ENCODE measurements around the gene NELFCD. TPM values are rescaled to one million over a fixed set of nuclear protein-coding genes. Genes with fewer than 3 reads are reported as not detected.

Gene NELFCD
- total and polyA plus RNA-seq, 2 experiments from 2014 or later = 36.3 to 57.4 TPM

DNA sequence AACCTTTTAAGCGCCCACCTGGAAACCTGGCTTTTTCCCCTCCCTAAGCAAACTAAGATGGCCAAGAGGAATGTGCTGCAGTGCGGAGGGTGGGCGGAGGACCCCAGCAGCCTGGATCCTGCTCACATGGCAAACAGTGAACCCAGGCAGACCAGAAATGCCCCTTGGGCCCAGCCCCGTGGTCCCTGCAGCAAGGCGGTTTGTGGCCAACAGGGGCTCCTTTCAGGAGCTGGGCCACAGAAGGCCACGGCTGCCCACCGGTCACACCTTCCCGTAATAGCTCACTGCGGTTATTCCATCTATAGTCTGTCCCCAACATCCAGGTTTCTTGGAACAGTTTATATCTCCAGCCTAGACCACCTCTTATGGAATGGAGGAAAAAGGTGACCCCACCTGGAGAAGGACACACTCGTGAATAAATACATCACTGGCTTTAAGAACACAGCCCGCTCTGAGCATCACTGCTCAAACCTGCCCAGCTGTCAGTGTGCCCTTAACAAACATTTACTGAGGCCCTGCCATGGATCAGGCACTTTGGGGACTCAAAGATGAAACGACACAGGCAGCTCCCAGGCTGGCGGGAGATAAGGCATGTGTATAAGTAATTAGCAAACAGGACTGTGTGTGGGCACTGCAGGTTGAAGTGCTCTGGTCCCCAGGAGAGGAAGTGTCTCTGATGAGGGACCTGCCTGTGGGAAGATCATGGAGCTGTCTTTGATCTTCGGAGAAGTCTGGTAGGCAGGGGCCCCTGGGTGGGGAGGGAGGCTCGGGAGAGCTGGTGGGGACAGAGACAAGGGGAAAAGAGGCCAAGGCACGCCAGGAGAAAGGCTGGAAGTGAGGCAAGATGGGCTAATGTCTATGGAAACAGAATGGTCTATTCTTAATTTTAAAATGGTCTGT lies 35.0 kb downstream of the NELFCD start:
- Histone ChIP-seq H3K4me1 (ENCODE audit: insufficient read depth) (peaks cover 31% of the 10 kb centered on the region), H3K4me3 (no peak overlapping the region), H3F3A (ENCODE audit: insufficient read depth) (peaks cover 19% of the 10 kb centered on the region), H3K27me3 (replicated peaks; ENCODE audit: insufficient read depth) (no peaks in the 10 kb centered on the region), H3K4me2 (ENCODE audit: unreplicated experiment) (no peak overlapping the region), H3K79me2 (ENCODE audit: insufficient read depth) (0 out of 2 replicates have a peak, but pooled peaks cover 4% of the 10 kb centered on the region), H3K9ac (no peak overlapping the region), H3K36me3 (ENCODE audit: low read depth) (no peaks in the 10 kb centered on the region), H2AFZ (no peak overlapping the region), H3K9me2 (ENCODE audit: insufficient read depth) (no peaks in the 10 kb centered on the region), H4K20me1 (ENCODE audit: insufficient read depth) (no peaks in the 10 kb centered on the region), H3K27ac (no peak overlapping the region), H3K9me3 (ENCODE audit: low read depth) (no peaks in the 10 kb centered on the region)
- in situ Hi-C loops (cut with MboI) = loop anchor here (25.0 kb wide), 1 partner anchor 779 kb away; the partner anchor contains the start of gene ANKRD60
- WGBS, 2 experiments (ENCODE audit: low coverage in 1 of 2, low lambda C conversion rate in 2 of 2, missing lambda C conversion rate in 2 of 2) = 83 to 89% methylated on average over 16 of the region's 16 CpGs
- DNase-seq = no peak
- no peak for TF ChIP-seq EZH2phosphoT487 (IDR thresholded peaks at IDR 0.05; ENCODE audit: insufficient read depth, low read depth)
- no peak for TF ChIP-seq EZH2 (IDR thresholded peaks at IDR 0.05; ENCODE audit: insufficient read depth, poor library complexity, severe bottlenecking)

DNA sequence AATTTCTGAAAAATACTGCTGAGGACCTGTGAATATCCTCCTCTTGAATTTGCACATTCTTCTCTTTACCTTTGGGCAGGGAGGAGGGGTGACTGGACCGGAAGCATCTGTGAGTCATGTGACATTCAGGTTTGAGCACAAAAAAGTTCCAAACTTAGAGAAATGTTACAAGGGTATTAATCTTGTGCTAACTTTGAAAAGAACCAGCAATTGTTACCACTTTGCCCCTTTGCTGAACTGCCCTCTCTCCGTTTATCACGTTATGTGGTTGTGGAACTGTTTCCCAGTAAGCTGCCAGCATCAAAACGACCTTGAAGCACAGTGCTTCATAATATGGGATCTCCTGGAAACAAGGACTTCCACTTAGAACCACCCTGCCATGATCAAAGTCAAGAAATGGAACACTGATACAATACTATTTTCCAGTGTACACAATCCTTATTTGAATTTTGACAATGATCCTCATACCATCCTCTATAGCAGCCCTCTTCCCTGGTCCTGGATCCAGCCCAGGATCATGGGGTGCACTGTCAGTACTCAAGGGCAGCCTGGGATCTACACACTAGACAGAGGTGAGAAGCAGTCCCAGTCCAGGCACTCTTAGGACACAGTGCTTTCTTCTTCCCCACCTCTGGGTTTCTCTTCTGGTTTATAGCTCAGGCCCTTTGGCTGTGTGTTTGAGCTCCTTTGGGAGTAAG lies 35.9 kb downstream of the NELFCD start:
- no peak overlapping the region for H3K4me3 ChIP-seq
- 66 to 68% methylated on average over 4 of the region's 4 CpGs for WGBS, 2 experiments (ENCODE audit: low coverage in 1 of 2, low lambda C conversion rate in 2 of 2, missing lambda C conversion rate in 2 of 2)
- TF ChIP-seq EZH2 (IDR thresholded peaks at IDR 0.05; ENCODE audit: insufficient read depth, poor library complexity, severe bottlenecking) = no peak
- TF ChIP-seq EZH2phosphoT487 (IDR thresholded peaks at IDR 0.05; ENCODE audit: insufficient read depth, low read depth) = no peak
- peaks cover 29% of the 10 kb centered on the region for H3K4me1 ChIP-seq (ENCODE audit: insufficient read depth)
- H2AFZ ChIP-seq = no peak overlapping the region
- in situ Hi-C loops (cut with MboI) = loop anchor here (25.0 kb wide), 1 partner anchor 780 kb away; the partner anchor contains the start of gene ANKRD60
- DNase-seq = no peak
- H3K4me2 ChIP-seq (ENCODE audit: unreplicated experiment) = no peak overlapping the region
- no peaks in the 10 kb centered on the region for H4K20me1 ChIP-seq (ENCODE audit: insufficient read depth)
- H3K36me3 ChIP-seq (ENCODE audit: low read depth) = no peaks in the 10 kb centered on the region
- peaks cover 27% of the 10 kb centered on the region for H3F3A ChIP-seq (ENCODE audit: insufficient read depth)
- H3K27me3 ChIP-seq (replicated peaks; ENCODE audit: insufficient read depth) = no peaks in the 10 kb centered on the region
- no peak overlapping the region for H3K9ac ChIP-seq
- 0 out of 2 replicates have a peak, but pooled peaks cover 4% of the 10 kb centered on the region for H3K79me2 ChIP-seq (ENCODE audit: insufficient read depth)
- no peaks in the 10 kb centered on the region for H3K9me3 ChIP-seq (ENCODE audit: low read depth)
- H3K9me2 ChIP-seq (ENCODE audit: insufficient read depth) = no peaks in the 10 kb centered on the region
- no peak overlapping the region for H3K27ac ChIP-seq

DNA sequence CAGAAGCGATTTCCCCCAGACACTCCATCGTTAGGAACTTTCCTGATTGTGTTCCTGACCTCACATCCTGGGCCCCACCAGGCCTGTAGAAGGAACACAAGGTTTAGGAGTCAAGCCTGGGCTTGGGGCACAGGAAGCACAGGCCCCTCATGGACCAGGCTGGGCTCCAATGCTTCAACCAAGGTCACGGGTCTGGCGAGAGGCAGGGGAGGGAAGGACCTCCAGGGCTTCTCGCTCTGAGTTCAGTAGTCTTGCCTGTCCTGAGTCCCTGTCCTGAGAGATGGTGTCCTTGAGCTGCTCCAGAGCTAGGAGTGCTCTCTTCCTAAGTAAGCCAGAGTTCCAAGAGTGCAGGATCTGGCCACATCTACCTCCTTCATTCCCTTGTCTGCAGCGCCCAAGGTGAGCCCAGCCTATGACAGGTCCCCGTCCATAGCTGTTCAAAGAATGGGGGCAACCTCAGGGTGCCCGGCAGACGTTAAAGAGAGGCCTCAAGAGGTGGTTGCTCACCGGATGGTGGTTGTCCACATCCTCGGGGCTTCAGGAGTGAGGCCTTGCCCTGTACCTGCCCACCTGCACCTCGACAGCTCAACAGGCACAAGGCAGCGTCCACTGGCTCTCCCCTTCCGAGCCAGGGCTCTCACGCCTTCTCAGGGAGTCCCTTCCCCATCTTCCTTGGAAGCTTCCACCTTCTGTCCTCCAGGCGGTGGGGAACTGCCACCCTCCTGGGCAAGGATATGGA lies 36.6 kb downstream of the NELFCD start:
- DNase-seq = no peak
- in situ Hi-C loops (cut with MboI) = loop anchor here (25.0 kb wide), 1 partner anchor 780 kb away; the partner anchor contains the start of gene ANKRD60
- Histone ChIP-seq H2AFZ (no peak overlapping the region), H3K9me2 (ENCODE audit: insufficient read depth) (no peaks in the 10 kb centered on the region), H3F3A (ENCODE audit: insufficient read depth) (peaks cover 27% of the 10 kb centered on the region), H3K9ac (no peak overlapping the region), H3K4me1 (ENCODE audit: insufficient read depth) (peaks cover 29% of the 10 kb centered on the region), H3K9me3 (ENCODE audit: low read depth) (no peaks in the 10 kb centered on the region), H3K79me2 (ENCODE audit: insufficient read depth) (0 out of 2 replicates have a peak, but pooled peaks cover 4% of the 10 kb centered on the region), H3K4me3 (no peak overlapping the region), H4K20me1 (ENCODE audit: insufficient read depth) (no peaks in the 10 kb centered on the region), H3K27me3 (replicated peaks; ENCODE audit: insufficient read depth) (no peaks in the 10 kb centered on the region), H3K36me3 (ENCODE audit: low read depth) (peaks cover 3% of the 10 kb centered on the region; the same call in 1 of the 2 replicates), H3K4me2 (ENCODE audit: unreplicated experiment) (no peak overlapping the region), H3K27ac (no peak overlapping the region)
- WGBS, 2 experiments (ENCODE audit: low coverage in 1 of 2, low lambda C conversion rate in 2 of 2, missing lambda C conversion rate in 2 of 2) = 93 to 96% methylated on average over 16 of the region's 16 CpGs
- TF ChIP-seq EZH2phosphoT487 (IDR thresholded peaks at IDR 0.05; ENCODE audit: insufficient read depth, low read depth) = no peak
- no peak for TF ChIP-seq EZH2 (IDR thresholded peaks at IDR 0.05; ENCODE audit: insufficient read depth, poor library complexity, severe bottlenecking)

DNA sequence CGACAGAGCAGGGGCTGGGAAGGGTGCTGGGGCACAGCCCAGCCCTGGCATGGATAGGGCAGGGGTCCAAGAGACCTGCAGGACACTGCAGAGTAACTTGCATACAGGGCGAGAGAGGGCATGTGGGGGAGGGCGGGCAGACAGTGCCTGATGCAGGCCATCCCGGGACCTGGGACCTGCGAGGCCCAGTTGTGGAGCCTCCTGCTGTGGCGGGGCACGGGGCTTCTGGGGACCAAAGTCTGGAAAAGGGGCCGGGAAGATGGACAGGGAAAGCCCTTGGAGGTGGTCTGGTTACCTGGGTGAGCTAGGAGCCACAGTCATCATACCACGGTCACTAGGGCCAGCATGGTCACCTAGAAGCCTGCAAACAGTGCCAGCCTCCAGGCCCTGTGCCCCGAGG lies 37.8 kb downstream of the NELFCD start:
- Histone ChIP-seq H3K79me2 (ENCODE audit: insufficient read depth) (0 out of 2 replicates have a peak, but pooled peaks cover 4% of the 10 kb centered on the region), H3K4me2 (ENCODE audit: unreplicated experiment) (no peak overlapping the region), H3K9me2 (ENCODE audit: insufficient read depth) (no peaks in the 10 kb centered on the region), H3K27me3 (replicated peaks; ENCODE audit: insufficient read depth) (no peaks in the 10 kb centered on the region), H3K4me3 (no peak overlapping the region), H3F3A (ENCODE audit: insufficient read depth) (peaks cover 21% of the 10 kb centered on the region), H4K20me1 (ENCODE audit: insufficient read depth) (no peaks in the 10 kb centered on the region), H3K27ac (no peak overlapping the region), H3K36me3 (ENCODE audit: low read depth) (peaks cover 3% of the 10 kb centered on the region; the same call in 1 of the 2 replicates), H2AFZ (no peak overlapping the region), H3K9ac (no peak overlapping the region), H3K9me3 (ENCODE audit: low read depth) (no peaks in the 10 kb centered on the region), H3K4me1 (ENCODE audit: insufficient read depth) (peaks cover 26% of the 10 kb centered on the region)
- WGBS, 2 experiments (ENCODE audit: low coverage in 1 of 2, low lambda C conversion rate in 2 of 2, missing lambda C conversion rate in 2 of 2) = 97 to 98% methylated on average over 10 of the region's 10 CpGs
- TF ChIP-seq EZH2phosphoT487 (IDR thresholded peaks at IDR 0.05; ENCODE audit: insufficient read depth, low read depth) = no peak
- TF ChIP-seq EZH2 (IDR thresholded peaks at IDR 0.05; ENCODE audit: insufficient read depth, poor library complexity, severe bottlenecking) = no peak
- DNase-seq = no peak
- in situ Hi-C loops (cut with MboI) = loop anchor here (25.0 kb wide), 1 partner anchor 782 kb away; the partner anchor contains the start of gene ANKRD60

Data from GM23248 (cell line).